Activated T-helper 17 cell treated with anti-CD3 and anti-CD28 coated beads, Interleukin-2, amount 50 U/mL, for 72 hours (primary cell): Measurements from ENCODE around the gene ENTHD1. TPM values are rescaled to one million over a fixed set of nuclear protein-coding genes. Genes with fewer than 3 reads are reported as not detected.
"Not testable (repeated sequence)": the region's sequence is repeated elsewhere in the genome, so short reads cannot be mapped to it uniquely, and the experiment has no call there.

Experiments
- ATAC-seq: fragments of 150-1000 bp; cut with Tn5 transposase; replicated peaks from 2 replicates; pipeline ENCODE4 v1.10.0; 2021; ENCODE audit warnings: mild to moderate bottlenecking, moderate library complexity
- H3K27ac Mint-ChIP-seq: one replicate; pipeline ENCODE4 v1.8.0; 2022; ENCODE audit warnings: mixed read lengths
- H3K27me3 Mint-ChIP-seq: one replicate; pipeline ENCODE4 v1.8.0; 2022; ENCODE audit warnings: mixed read lengths
- H3K36me3 Mint-ChIP-seq: one replicate; pipeline ENCODE4 v1.8.0; 2022; ENCODE audit warnings: low read depth, mild to moderate bottlenecking, mixed read lengths
- H3K4me1 Mint-ChIP-seq: one replicate; pipeline ENCODE4 v1.8.0; 2022; ENCODE audit warnings: mixed read lengths
- H3K4me3 Mint-ChIP-seq: one replicate; pipeline ENCODE4 v1.8.0; 2022; ENCODE audit warnings: mild to moderate bottlenecking, mixed read lengths
- H3K9me3 Mint-ChIP-seq: one replicate; pipeline ENCODE4 v1.8.0; 2022; ENCODE audit warnings: mixed read lengths
- total RNA-seq, 2 donors: library from RNA; stranded (reverse); gene quantifications; one replicate each; pipeline ENCODE4 v1.2.3, GENCODE V29; 2022

The ENTHD1 gene
- total RNA-seq, 2 donors from 2014 or later: 0.58 to 1.2 TPM

- Mint-ChIP-seq H3K27me3 (no peaks in the 10 kb centered on the region), H3K36me3 (peaks cover 14% of the 10 kb centered on the region), H3K9me3 (no peaks in the 10 kb centered on the region), H3K27ac (peak overlapping the region; percentile 88), H3K4me3 (no peak overlapping the region), H3K4me1 (peaks cover 62% of the 10 kb centered on the region)
- ATAC-seq: no peak
These were observed 20.3 kb upstream of the ENTHD1 start for GRCh38 chr22:39913886-39914285.

- no peaks in the 10 kb centered on the region for H3K9me3 Mint-ChIP-seq
- peaks cover 67% of the 10 kb centered on the region for H3K4me1 Mint-ChIP-seq
- peaks cover 14% of the 10 kb centered on the region for H3K36me3 Mint-ChIP-seq
- H3K27ac Mint-ChIP-seq: peak overlapping the region; percentile 88
- H3K27me3 Mint-ChIP-seq: no peaks in the 10 kb centered on the region
- no peak overlapping the region for H3K4me3 Mint-ChIP-seq
- ATAC-seq: no peak
These were observed 19.8 kb upstream of the ENTHD1 start for GRCh38 chr22:39913321-39913720.

- peaks cover 65% of the 10 kb centered on the region for H3K4me1 Mint-ChIP-seq
- no peak for ATAC-seq
- no peaks in the 10 kb centered on the region for H3K9me3 Mint-ChIP-seq
- H3K36me3 Mint-ChIP-seq: peaks cover 14% of the 10 kb centered on the region
- H3K27me3 Mint-ChIP-seq: no peaks in the 10 kb centered on the region
- peak overlapping the region; percentile 88 for H3K27ac Mint-ChIP-seq
- no peak overlapping the region for H3K4me3 Mint-ChIP-seq
These were observed 17.5 kb upstream of the ENTHD1 start for GRCh38 chr22:39910876-39911613.

GRCh38 chr22:39908737-39909136 lies 15.2 kb upstream of the ENTHD1 start:
- ATAC-seq: peak; percentile 68
- peak overlapping the region; percentile 88 for H3K27ac Mint-ChIP-seq
- H3K4me1 Mint-ChIP-seq: peaks cover 56% of the 10 kb centered on the region
- H3K27me3 Mint-ChIP-seq: no peaks in the 10 kb centered on the region
- H3K9me3 Mint-ChIP-seq: no peaks in the 10 kb centered on the region
- peaks cover 27% of the 10 kb centered on the region for H3K36me3 Mint-ChIP-seq
- H3K4me3 Mint-ChIP-seq: no peak overlapping the region

- Mint-ChIP-seq H3K27me3 (no peaks in the 10 kb centered on the region), H3K4me1 (peaks cover 50% of the 10 kb centered on the region), H3K36me3 (peaks cover 27% of the 10 kb centered on the region), H3K9me3 (no peaks in the 10 kb centered on the region), H3K27ac (peak overlapping the region; percentile 88), H3K4me3 (no peak overlapping the region)
- peak; percentile 13 for ATAC-seq
These were observed 14.6 kb upstream of the ENTHD1 start for GRCh38 chr22:39908136-39908535.

GRCh38 chr22:39907605-39908097 lies 14.1 kb upstream of the ENTHD1 start:
- H3K4me1 Mint-ChIP-seq: peaks cover 48% of the 10 kb centered on the region
- H3K4me3 Mint-ChIP-seq: no peak overlapping the region
- peaks cover 31% of the 10 kb centered on the region for H3K36me3 Mint-ChIP-seq
- no peaks in the 10 kb centered on the region for H3K9me3 Mint-ChIP-seq
- H3K27me3 Mint-ChIP-seq: no peaks in the 10 kb centered on the region
- H3K27ac Mint-ChIP-seq: peak overlapping the region; percentile 88
- ATAC-seq: peak; percentile 18

- no peak for ATAC-seq
- H3K36me3 Mint-ChIP-seq: peaks cover 34% of the 10 kb centered on the region
- H3K4me1 Mint-ChIP-seq: peaks cover 42% of the 10 kb centered on the region
These were observed 13.5 kb upstream of the ENTHD1 start for GRCh38 chr22:39907047-39907446.

GRCh38 chr22:39906207-39906606 lies 12.6 kb upstream of the ENTHD1 start:
- H3K27ac Mint-ChIP-seq: peak overlapping the region; percentile 88
- peak; percentile 51 for ATAC-seq
- H3K4me1 Mint-ChIP-seq: peaks cover 35% of the 10 kb centered on the region
- no peaks in the 10 kb centered on the region for H3K9me3 Mint-ChIP-seq
- H3K36me3 Mint-ChIP-seq: peaks cover 34% of the 10 kb centered on the region
- H3K27me3 Mint-ChIP-seq: no peaks in the 10 kb centered on the region
- no peak overlapping the region for H3K4me3 Mint-ChIP-seq

More at GRCh38 chr22:39907047-39907446, 13.5 kb upstream of the ENTHD1 start:
- no peaks in the 10 kb centered on the region for H3K27me3 Mint-ChIP-seq
- no peak overlapping the region for H3K4me3 Mint-ChIP-seq
- no peaks in the 10 kb centered on the region for H3K9me3 Mint-ChIP-seq
- H3K27ac Mint-ChIP-seq: peak overlapping the region; percentile 88

- Mint-ChIP-seq H3K4me1 (peaks cover 30% of the 10 kb centered on the region), H3K4me3 (no peak overlapping the region), H3K27me3 (no peaks in the 10 kb centered on the region), H3K36me3 (peaks cover 34% of the 10 kb centered on the region), H3K27ac (peak overlapping the region; percentile 88), H3K9me3 (no peaks in the 10 kb centered on the region)
- no peak for ATAC-seq
These were observed 12.1 kb upstream of the ENTHD1 start for GRCh38 chr22:39905687-39906086.

- H3K36me3 Mint-ChIP-seq: peaks cover 28% of the 10 kb centered on the region
- no peaks in the 10 kb centered on the region for H3K27me3 Mint-ChIP-seq
- H3K27ac Mint-ChIP-seq: peak overlapping the region; percentile 88
- no peaks in the 10 kb centered on the region for H3K9me3 Mint-ChIP-seq
- peaks cover 29% of the 10 kb centered on the region for H3K4me1 Mint-ChIP-seq
- ATAC-seq: no peak
- no peak overlapping the region for H3K4me3 Mint-ChIP-seq
These were observed 11.3 kb upstream of the ENTHD1 start for GRCh38 chr22:39904862-39905261.

GRCh38 chr22:39904024-39904423 lies 10.5 kb upstream of the ENTHD1 start:
- ATAC-seq, H3K4me3 Mint-ChIP-seq, H3K27me3 Mint-ChIP-seq, H3K9me3 Mint-ChIP-seq: not testable (repeated sequence)
- Mint-ChIP-seq H3K4me1 (peaks cover 25% of the 10 kb centered on the region), H3K36me3 (peaks cover 27% of the 10 kb centered on the region), H3K27ac (peak overlapping the region; percentile 88)

- peaks cover 27% of the 10 kb centered on the region for H3K36me3 Mint-ChIP-seq
- no peaks in the 10 kb centered on the region for H3K27me3 Mint-ChIP-seq
- H3K27ac Mint-ChIP-seq: peak overlapping the region; percentile 88
- H3K4me3 Mint-ChIP-seq: no peak overlapping the region
- H3K4me1 Mint-ChIP-seq: peaks cover 15% of the 10 kb centered on the region
- no peaks in the 10 kb centered on the region for H3K9me3 Mint-ChIP-seq
- no peak for ATAC-seq
These were observed 8.1 kb upstream of the ENTHD1 start for GRCh38 chr22:39901565-39902146.

GRCh38 chr22:39900306-39901227 lies 7.0 kb upstream of the ENTHD1 start, which contains the start of gene GRAP2:
Gene GRAP2, plus strand, starts transcription at chr22:39901084. Its CDS starts 46,023 bp downstream, at chr22:39947107.
- ATAC-seq: peak; percentile 92
- peaks cover 22% of the 10 kb centered on the region for H3K36me3 Mint-ChIP-seq
- H3K4me1 Mint-ChIP-seq: peaks cover 15% of the 10 kb centered on the region
- no peaks in the 10 kb centered on the region for H3K9me3 Mint-ChIP-seq
- no peaks in the 10 kb centered on the region for H3K27me3 Mint-ChIP-seq
- no peak within 1 kb of the TSS for H3K4me3 Mint-ChIP-seq
- H3K27ac Mint-ChIP-seq: peak within 1 kb of the TSS; percentile 88

GRCh38 chr22:39898997-39899396 lies 5.4 kb upstream of the ENTHD1 start:
- Mint-ChIP-seq H3K4me3 (no peak overlapping the region), H3K27me3 (no peaks in the 10 kb centered on the region), H3K9me3 (no peaks in the 10 kb centered on the region), H3K27ac (no peak overlapping the region), H3K4me1 (peaks cover 11% of the 10 kb centered on the region), H3K36me3 (peaks cover 7% of the 10 kb centered on the region)
- no peak for ATAC-seq
